GM19351 (cell line): Measurements from ENCODE around the gene P3H3.

Experiments
- ATAC-seq: cut with Tn5 transposase; IDR thresholded peaks from one replicate; pipeline ENCODE4 v1.9.1; 2021; ENCODE audit warnings: mild to moderate bottlenecking, moderate library complexity; ENCODE audit not compliant: unreplicated experiment

The P3H3 gene

GRCh38 chr12:6842075-6842474, 13.9 kb downstream of the P3H3 start:
- no peak for ATAC-seq

- no peak for ATAC-seq
These were observed 15.1 kb downstream of the P3H3 start for GRCh38 chr12:6843118-6843902.

GRCh38 chr12:6845395-6845794, 17.2 kb downstream of the P3H3 start:
- ATAC-seq, result no peak

- no peak for ATAC-seq
These were observed 18.2 kb downstream of the P3H3 start for GRCh38 chr12:6846316-6846869.

GRCh38 chr12:6847676-6848075, 19.5 kb downstream of the P3H3 start:
- no peak for ATAC-seq

- ATAC-seq, result no peak
These were observed 21.2 kb downstream of the P3H3 start for GRCh38 chr12:6849427-6849826.

GRCh38 chr12:6849976-6850560, 21.9 kb downstream of the P3H3 start:
- ATAC-seq, result no peak

GRCh38 chr12:6850796-6851152, 22.6 kb downstream of the P3H3 start:
- no peak for ATAC-seq

- ATAC-seq, result peak; percentile 51
These were observed 23.1 kb downstream of the P3H3 start, which contains the start of gene CDCA3 for GRCh38 chr12:6851153-6851920. TSS of gene CDCA3 (minus strand) at chr12:6851286. CDS start at chr12:6850952, 334 bp downstream.

- peak; percentile 70 for ATAC-seq
These were observed 23.9 kb downstream of the P3H3 start, which contains the start of gene USP5 for GRCh38 chr12:6851921-6852650. TSS of gene USP5 (plus strand) at chr12:6852150. CDS start at chr12:6852180, 30 bp downstream.

GRCh38 chr12:6852651-6853354, 24.6 kb downstream of the P3H3 start:
- no peak for ATAC-seq

- no peak for ATAC-seq
These were observed 25.4 kb downstream of the P3H3 start for GRCh38 chr12:6853626-6854025.

- ATAC-seq, result no peak
These were observed 25.8 kb downstream of the P3H3 start for GRCh38 chr12:6854036-6854435.

GRCh38 chr12:6855322-6855721, 27.1 kb downstream of the P3H3 start:
- no peak for ATAC-seq

- no peak for ATAC-seq
These were observed 30.6 kb downstream of the P3H3 start for GRCh38 chr12:6858799-6859198.

- no peak for ATAC-seq
These were observed 31.9 kb downstream of the P3H3 start for GRCh38 chr12:6860116-6860515.

- ATAC-seq, result no peak
These were observed 32.7 kb downstream of the P3H3 start for GRCh38 chr12:6860942-6861341.

GRCh38 chr12:6861391-6861790, 33.2 kb downstream of the P3H3 start:
- ATAC-seq, result no peak

- ATAC-seq, result no peak
These were observed 34.8 kb downstream of the P3H3 start for GRCh38 chr12:6863033-6863432.
